ENCODE measurements around the gene MRM2. TPM values are rescaled to one million over a fixed set of nuclear protein-coding genes. Genes with fewer than 3 reads are reported as not detected.

The MRM2 gene
- total RNA-seq, 2 experiments from 2014 or later, result 3.6 to 3.7 TPM

- DNase-seq, result no peak
- no peak for ATAC-seq (ENCODE audit: poor library complexity)
- Histone ChIP-seq H3K9me3 (ENCODE audit: control insufficient read depth in 1 of 2, insufficient read depth in 1 of 2, low read length in 2 of 2) (peaks cover 0 to 4% of the 10 kb centered on the region in 2 experiments), H3K4me3 (ENCODE audit: low read length) (no peak overlapping the region), H3K27me3 (ENCODE audit: control insufficient read depth in 1 of 2, insufficient read depth in 2 of 2, low read length in 2 of 2) (no peaks in the 10 kb centered on the region), H3K36me3 (ENCODE audit: insufficient read depth, low read length) (no peaks in the 10 kb centered on the region), H3K4me1 (ENCODE audit: insufficient read depth, low read length) (peaks cover 23% of the 10 kb centered on the region), H3K27ac (ENCODE audit: low read depth in 1 of 2, low read length in 2 of 2) (no peak overlapping the region)
- H3K4me3 Mint-ChIP-seq, result no peak overlapping the region
- no peaks in the 10 kb centered on the region for H3K9me3 Mint-ChIP-seq
- no peak overlapping the region for H3K27ac Mint-ChIP-seq
- TF ChIP-seq, protein P1, sequence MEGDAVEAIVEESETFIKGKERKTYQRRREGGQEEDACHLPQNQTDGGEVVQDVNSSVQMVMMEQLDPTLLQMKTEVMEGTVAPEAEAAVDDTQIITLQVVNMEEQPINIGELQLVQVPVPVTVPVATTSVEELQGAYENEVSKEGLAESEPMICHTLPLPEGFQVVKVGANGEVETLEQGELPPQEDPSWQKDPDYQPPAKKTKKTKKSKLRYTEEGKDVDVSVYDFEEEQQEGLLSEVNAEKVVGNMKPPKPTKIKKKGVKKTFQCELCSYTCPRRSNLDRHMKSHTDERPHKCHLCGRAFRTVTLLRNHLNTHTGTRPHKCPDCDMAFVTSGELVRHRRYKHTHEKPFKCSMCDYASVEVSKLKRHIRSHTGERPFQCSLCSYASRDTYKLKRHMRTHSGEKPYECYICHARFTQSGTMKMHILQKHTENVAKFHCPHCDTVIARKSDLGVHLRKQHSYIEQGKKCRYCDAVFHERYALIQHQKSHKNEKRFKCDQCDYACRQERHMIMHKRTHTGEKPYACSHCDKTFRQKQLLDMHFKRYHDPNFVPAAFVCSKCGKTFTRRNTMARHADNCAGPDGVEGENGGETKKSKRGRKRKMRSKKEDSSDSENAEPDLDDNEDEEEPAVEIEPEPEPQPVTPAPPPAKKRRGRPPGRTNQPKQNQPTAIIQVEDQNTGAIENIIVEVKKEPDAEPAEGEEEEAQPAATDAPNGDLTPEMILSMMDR (IDR thresholded peaks at IDR 0.05), result no peak
- ChIA-PET CTCF (no interaction called here), POLR2A (no interaction called here)
- H3K4me1 Mint-ChIP-seq (ENCODE audit: low read depth), result peaks cover 12% of the 10 kb centered on the region
- peaks cover under 1% of the 10 kb centered on the region for H3K36me3 Mint-ChIP-seq (ENCODE audit: low read depth)
- intact Hi-C loops (cut with DNase I, micrococcal nuclease), result no loop called here
- H3K27me3 Mint-ChIP-seq, result no peaks in the 10 kb centered on the region
Observed at GRCh38 chr7:2251381-2251780, 9.4 kb upstream of the MRM2 start.

GRCh38 chr7:2249744-2250323 is 7.8 kb upstream of the MRM2 start:
- peaks cover 8% of the 10 kb centered on the region for H3K36me3 Mint-ChIP-seq (ENCODE audit: low read depth)
- CTCF ChIA-PET, result no interaction called here
- Histone ChIP-seq H3K27me3 (ENCODE audit: control insufficient read depth in 1 of 2, insufficient read depth in 2 of 2, low read length in 2 of 2) (no peaks in the 10 kb centered on the region), H3K27ac (ENCODE audit: low read depth in 1 of 2, low read length in 2 of 2) (no peak overlapping the region), H3K36me3 (ENCODE audit: insufficient read depth, low read length) (no peaks in the 10 kb centered on the region), H3K4me3 (ENCODE audit: low read length) (no peak overlapping the region), H3K9me3 (ENCODE audit: control insufficient read depth in 1 of 2, insufficient read depth in 1 of 2, low read length in 2 of 2) (peaks cover 0 to 4% of the 10 kb centered on the region in 2 experiments), H3K4me1 (ENCODE audit: insufficient read depth, low read length) (peaks cover 23% of the 10 kb centered on the region)
- peaks cover 12% of the 10 kb centered on the region for H3K4me1 Mint-ChIP-seq (ENCODE audit: low read depth)
- TF ChIP-seq, protein P1 (IDR thresholded peaks at IDR 0.05), result no peak
- H3K27ac Mint-ChIP-seq, result no peak overlapping the region
- POLR2A ChIA-PET, result no interaction called here
- ATAC-seq (ENCODE audit: poor library complexity), result no peak
- DNase-seq, result no peak
- H3K27me3 Mint-ChIP-seq, result no peaks in the 10 kb centered on the region
- no peaks in the 10 kb centered on the region for H3K9me3 Mint-ChIP-seq
- no peak overlapping the region for H3K4me3 Mint-ChIP-seq
- intact Hi-C loops (cut with DNase I, micrococcal nuclease), result loop anchor here in 1 of 2 experiments (10.0 kb wide), 1 partner anchor 745 kb away; the partner anchor contains the start of gene INTS1

DNA sequence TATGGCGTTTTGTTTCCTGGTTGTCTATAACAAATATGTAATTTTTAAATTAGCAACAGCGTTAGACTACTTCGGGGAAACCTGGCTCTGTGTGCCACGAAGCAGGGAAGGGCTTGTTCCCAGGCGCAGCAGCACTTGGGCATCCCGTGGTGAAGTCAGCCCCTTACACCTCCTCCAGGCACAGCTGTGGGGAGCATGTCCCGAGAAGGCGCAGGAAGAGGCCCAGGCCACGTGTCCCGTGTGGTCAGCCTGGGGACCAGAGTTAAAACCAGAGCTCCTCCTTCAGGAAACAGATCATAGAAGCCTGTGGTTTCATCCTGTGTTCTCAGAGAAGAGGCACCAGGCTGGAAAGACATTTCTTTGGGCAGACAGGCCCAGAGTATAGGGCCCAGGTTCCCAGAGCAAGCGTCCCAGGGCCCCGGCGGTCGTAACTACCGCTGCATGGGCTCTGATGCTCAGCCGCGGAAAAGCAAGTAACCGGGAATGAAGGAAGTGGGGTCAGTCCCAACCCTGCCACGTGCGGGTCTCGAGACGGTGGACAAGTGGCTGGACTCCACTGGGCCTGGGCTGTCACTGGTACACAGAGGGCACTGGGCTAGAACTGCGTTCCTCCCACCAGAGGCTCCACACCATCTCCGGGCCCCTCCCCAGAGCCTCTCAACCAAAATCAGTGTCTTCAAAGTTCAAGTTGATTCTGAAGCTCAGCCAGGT is 7.1 kb upstream of the MRM2 start:
- Mint-ChIP-seq H3K9me3 (no peaks in the 10 kb centered on the region), H3K27ac (peak overlapping the region; percentile 2), H3K27me3 (no peaks in the 10 kb centered on the region), H3K4me3 (no peak overlapping the region), H3K4me1 (ENCODE audit: low read depth) (peaks cover 12% of the 10 kb centered on the region), H3K36me3 (ENCODE audit: low read depth) (peaks cover 8% of the 10 kb centered on the region)
- TF ChIP-seq, protein P1 (IDR thresholded peaks at IDR 0.05), result no peak
- DNase-seq (peak in 3 of 14 experiments; percentile 33 to 47 (median 40)), ATAC-seq (ENCODE audit: poor library complexity) (no peak)
- H3K27ac ChIP-seq (ENCODE audit: low read depth in 1 of 2, low read length in 2 of 2), result peak overlapping the region in 1 of 2 donors; percentile 15
- ChIA-PET CTCF (interaction anchor here (0.7 kb wide), 1 partner anchor 440 kb away, joined by 3 read pairs; no protein-coding TSS in a partner anchor), POLR2A (no interaction called here)
- intact Hi-C loops (cut with DNase I, micrococcal nuclease), result loop anchor here in 1 of 2 experiments (10.0 kb wide), 1 partner anchor 744 kb away; the partner anchor contains the start of gene INTS1
- H3K9me3 ChIP-seq (ENCODE audit: control insufficient read depth in 1 of 2, insufficient read depth in 1 of 2, low read length in 2 of 2), result peaks cover 0 to 4% of the 10 kb centered on the region in 2 experiments
- H3K27me3 ChIP-seq (ENCODE audit: control insufficient read depth in 1 of 2, insufficient read depth in 2 of 2, low read length in 2 of 2), result no peaks in the 10 kb centered on the region
- peaks cover 23% of the 10 kb centered on the region for H3K4me1 ChIP-seq (ENCODE audit: insufficient read depth, low read length)
- no peaks in the 10 kb centered on the region for H3K36me3 ChIP-seq (ENCODE audit: insufficient read depth, low read length)
- no peak overlapping the region for H3K4me3 ChIP-seq (ENCODE audit: low read length)

Measured in CD4-positive, alpha-beta T cell (primary cell).